ENCODE results near the gene UNC5A.

GRCh38 chr5:176859916-176860315 lies 49.6 kb downstream of the UNC5A start:
- no peak for TF ChIP-seq EZH2 (IDR thresholded peaks at IDR 0.05; ENCODE audit: low read depth)
- TF ChIP-seq CTCF (conservative IDR thresholded peaks at IDR 0.05): no peak

All from PC-9 (cell line).